HTR-8/SVneo (cell line): ENCODE results near the gene CDHR4.

Experiments
- DNase-seq: peaks from one replicate; pipeline ENCODE4 v3.0.0; 2011; ENCODE audit warnings: low spot score, mixed read lengths; ENCODE audit not compliant: insufficient read length
- FAIRE-seq: peaks from 2 replicates; lab custom pipeline; 2011; peaks lifted over from hg19 to GRCh38; lab: Jason Lieb, UNC

Gene CDHR4

GRCh38 chr3:49804141-49805041, 4.7 kb upstream of the CDHR4 start:
- DNase-seq (no peak), FAIRE-seq (no peak)

- FAIRE-seq (no peak), DNase-seq (no peak)
Observed at GRCh38 chr3:49803465-49804140, 3.9 kb upstream of the CDHR4 start.

DNA sequence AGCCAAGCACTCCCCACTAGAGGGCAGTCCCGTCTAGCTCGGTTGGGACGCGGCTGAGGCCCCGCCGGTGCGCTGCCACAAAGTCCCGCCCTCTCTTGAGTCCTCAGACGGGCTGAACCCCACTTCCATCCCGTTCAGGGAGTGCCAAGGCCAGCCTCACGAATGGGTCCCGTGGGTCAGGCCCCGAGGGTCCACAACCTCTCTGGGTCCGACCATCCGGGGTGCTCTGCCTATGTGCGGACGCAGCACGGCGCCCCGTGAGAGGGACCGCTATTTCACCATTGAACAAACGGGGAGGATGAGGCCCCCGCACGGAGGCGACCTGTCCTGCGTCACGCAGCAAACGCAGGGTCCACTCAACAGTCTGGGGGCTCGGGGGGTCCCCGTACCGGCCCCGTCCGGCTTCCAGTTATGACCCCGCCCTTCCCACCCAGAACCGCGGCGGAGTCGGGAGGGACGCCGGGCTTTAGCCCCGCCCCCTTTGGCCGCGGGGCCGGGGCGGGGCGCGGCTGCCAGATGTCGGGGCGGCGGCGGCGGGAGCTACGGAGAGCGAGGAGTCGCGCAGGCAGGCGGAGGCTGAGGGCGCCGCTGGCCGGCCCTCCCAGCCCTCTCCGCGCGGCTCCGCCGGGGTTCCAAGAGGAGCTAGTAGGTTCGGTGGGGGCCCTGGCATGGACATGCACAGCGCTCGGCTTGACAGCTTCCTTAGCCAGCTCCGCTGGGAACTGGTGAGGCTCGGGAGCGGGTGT, 3.2 kb upstream of the CDHR4 start, which contains the start of gene INKA1:
Gene INKA1 (plus strand): TSS at position 543 of the 746 bp plus-strand sequence. CDS start 132 bp downstream, at position 675.
- FAIRE-seq: no peak
- DNase-seq: peak; percentile 83

- FAIRE-seq (no peak), DNase-seq (no peak)
Observed at GRCh38 chr3:49801160-49801559, 1.5 kb upstream of the CDHR4 start.

GRCh38 chr3:49799105-49799504, 568 bp downstream of the CDHR4 start:
- DNase-seq (no peak), FAIRE-seq (peak; percentile 26)

GRCh38 chr3:49794926-49795905, 4.5 kb downstream of the CDHR4 start:
- DNase-seq: no peak
- no peak for FAIRE-seq

GRCh38 chr3:49794431-49794830, 5.2 kb downstream of the CDHR4 start:
- DNase-seq (no peak), FAIRE-seq (no peak)

- FAIRE-seq (no peak), DNase-seq (no peak)
Observed at GRCh38 chr3:49793486-49794085, 6.1 kb downstream of the CDHR4 start.

- FAIRE-seq (peak; percentile 31), DNase-seq (no peak)
Observed at GRCh38 chr3:49792371-49793150, 7.1 kb downstream of the CDHR4 start.

DNA sequence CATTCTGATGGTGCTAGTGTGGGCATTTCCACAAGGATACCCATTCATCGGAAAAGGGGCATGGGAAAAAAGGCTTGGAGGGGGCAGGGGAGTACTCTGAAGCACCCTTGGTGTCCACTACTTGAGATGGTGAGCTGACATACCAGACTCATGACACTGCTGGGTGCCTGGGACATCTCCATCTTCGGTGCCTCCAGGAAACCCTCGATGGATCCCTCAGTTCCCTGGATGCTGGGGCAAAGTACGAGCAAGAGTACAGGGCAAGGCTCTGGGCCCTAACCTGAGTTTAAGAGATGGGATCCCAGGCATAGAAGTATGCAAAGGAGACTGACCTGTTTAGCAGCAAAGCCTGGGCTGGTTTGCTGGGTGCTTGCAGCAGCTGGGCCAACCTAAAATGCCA, 8.1 kb downstream of the CDHR4 start:
- peak; percentile 4 for FAIRE-seq
- DNase-seq: no peak

DNA sequence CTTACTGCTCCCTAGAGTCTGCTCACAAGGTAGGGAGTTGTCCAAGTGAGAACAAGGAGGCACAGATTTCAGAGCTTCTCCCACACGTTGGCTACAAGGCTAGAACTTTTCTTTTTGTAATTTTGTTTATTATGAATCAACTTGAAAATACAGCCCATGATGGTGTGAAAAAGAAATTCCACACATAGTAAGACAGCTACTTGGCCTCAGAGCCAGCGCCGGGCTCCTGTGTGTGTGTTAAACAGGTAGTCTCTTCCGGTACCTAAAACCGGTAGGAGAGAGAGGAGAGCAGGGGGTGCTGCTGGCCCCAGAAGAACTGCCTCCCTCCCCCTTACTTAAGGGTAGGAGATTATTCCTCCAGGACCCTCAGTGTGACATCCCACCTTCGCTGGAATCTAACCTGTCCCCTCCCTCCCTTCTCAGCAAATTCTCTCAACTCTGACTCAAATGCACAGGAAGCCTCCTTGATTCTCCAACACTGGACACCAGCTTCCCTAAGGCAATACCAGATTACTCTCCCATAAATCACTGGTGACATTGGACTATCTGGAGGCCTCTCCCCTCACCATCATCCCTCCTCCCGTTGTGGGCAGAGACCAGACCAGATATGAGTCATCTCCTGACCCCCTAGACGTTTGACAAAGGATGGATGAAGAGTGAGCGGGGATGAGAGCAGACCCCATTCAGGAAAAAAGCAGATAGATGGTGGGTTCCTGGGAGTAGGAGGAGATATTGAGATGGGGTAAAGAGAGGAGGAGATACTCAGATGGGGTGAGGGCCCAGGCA, 8.9 kb downstream of the CDHR4 start:
- peak; percentile 91 for FAIRE-seq
- DNase-seq: peak; percentile 91

DNA sequence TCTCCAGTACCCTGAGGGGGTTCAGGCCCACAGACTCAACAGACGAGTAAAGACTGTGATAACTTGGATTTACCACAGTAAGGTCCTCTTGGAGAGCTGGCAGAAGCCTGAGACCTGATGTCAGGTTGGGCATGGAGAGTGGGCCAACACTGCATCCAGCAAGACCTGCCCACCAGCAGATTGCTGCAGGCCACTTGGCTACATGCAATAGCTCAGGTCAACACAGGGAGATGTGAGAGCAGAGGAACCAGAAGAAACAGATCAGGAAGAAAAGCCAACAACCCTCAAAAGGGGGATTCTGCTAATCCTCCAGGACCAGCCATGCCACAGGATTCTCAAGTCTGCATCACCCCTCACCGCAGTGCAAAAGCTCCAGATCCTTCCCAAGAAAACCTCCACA, 11.6 kb downstream of the CDHR4 start:
- FAIRE-seq (no peak), DNase-seq (no peak)

DNA sequence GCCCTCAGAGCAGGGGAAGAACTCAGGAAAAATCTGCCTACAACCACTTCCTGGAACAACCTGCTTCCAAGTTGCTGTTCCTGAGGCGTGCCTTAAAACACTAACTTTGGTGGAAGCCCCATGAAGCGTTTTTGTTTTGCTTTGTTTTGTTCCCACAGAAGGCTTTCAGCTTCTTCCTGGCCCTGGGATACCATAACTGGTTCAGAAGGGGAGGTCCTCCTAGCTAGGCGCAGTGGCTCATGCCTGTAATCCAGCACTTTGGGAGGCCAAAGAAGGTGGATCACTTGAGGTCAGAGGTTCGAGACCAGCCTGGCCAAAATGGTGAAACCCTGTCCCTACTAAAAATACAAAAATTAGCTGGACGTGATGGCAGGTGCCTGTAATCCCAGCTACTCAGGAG, 12.1 kb downstream of the CDHR4 start:
- DNase-seq: no peak
- no peak for FAIRE-seq

DNA sequence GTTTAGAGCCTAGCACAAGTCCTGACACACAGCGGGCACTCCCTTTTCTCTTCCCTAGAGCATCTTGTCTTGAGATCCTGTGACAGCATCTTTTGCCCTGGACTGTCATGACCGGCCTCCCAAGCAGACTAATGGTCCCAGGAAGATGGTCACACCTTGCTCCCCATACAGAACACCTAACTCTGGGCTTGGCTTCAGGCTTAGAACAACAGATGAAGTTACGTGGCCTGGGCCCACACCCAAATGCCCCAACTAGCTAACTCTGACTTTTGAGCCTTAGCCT, 12.6 kb downstream of the CDHR4 start:
- FAIRE-seq (peak; percentile 23), DNase-seq (no peak)

DNA sequence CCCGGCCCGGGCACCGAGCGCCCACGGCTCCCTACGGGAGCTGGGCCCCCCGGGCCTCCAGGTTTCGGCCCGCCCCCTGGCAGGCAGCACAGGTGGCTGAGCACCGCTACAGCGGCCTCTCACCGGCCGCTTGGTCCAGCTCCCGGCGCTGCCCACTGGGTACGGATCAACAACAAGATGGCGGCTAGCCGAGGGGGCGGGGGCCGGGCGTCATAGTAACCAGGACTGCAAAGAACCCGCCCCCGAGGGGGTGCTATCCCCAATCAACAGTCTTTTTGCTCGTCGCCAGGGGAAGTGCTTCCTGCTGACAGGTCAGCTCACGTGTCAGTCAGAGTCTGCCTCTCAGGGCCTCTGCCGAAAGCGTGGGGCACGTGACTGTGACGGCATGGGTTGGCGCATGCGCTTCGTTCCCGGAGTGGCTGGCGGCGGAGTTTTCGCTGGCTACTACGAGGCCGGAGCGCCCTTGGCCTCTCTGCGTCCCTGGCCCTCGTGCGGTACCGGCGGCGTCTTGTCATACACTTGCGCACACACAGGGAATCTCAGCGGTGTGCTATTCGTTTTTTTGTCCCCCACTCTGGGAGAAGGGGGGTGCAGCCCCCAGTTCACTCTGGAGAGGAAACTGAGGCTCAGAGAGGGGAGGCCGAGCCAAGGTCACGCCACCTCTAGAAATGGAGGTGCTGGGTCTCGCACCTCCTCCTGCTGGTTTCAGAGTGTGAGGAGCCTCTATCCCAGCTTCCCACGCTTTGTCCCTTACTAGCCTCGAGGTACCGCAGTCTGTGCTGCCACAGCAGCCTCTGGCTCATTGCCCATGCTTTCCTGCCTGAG, 13.1 kb downstream of the CDHR4 start, which contains the start of gene IP6K1:
Gene IP6K1 (minus strand): TSS at position 186 of the 825 bp plus-strand sequence. CDS start 38,502 bp downstream, outside the sequence.
- FAIRE-seq (peak; percentile 100), DNase-seq (peak; percentile 100)

GRCh38 chr3:49785565-49786356, 13.9 kb downstream of the CDHR4 start:
- DNase-seq (no peak), FAIRE-seq (no peak)
